HepG2 (cell line): ENCODE data around the gene ZNF575. TPM values are rescaled to one million over a fixed set of nuclear protein-coding genes. Genes with fewer than 3 reads are reported as not detected.

Experiments
- ATAC-seq: fragments of 200-7000 bp; cut with Tn5 transposase; 3 replicates; pipeline ENCODE4 v1.9.1; 2020; ENCODE audit warnings: mild to moderate bottlenecking, moderate library complexity
- BruUV-seq: library from RNA; stranded (reverse); fragments of 400-500 nt; replicated peaks from 2 replicates; lab custom pipeline; 2021; lab: Mats Ljungman, UMichigan
- CTCF ChIA-PET: fragments of 300-600 bp; formaldehyde crosslinking; extraction: SDS; loops from one replicate; lab custom pipeline; 2021; ENCODE audit warnings: low total read pairs, inconsistent platforms, low intra/inter-chr PET ratio; lab: Yijun Ruan, JAX
- POLR2A ChIA-PET: fragments of 350-600 bp; sonication (Branson Sonifier 250); formaldehyde crosslinking; loops from one replicate; lab custom pipeline; 2020; ENCODE audit warnings: antibody characterized with exemption, inconsistent platforms; lab: Yijun Ruan, JAX
- DNase-seq: peaks from one replicate; pipeline ENCODE4 v3.0.0-alpha.2; 2015; ENCODE audit warnings: low spot score
- FAIRE-seq: peaks from 3 replicates; lab custom pipeline; 2011; peaks lifted over from hg19 to GRCh38; lab: Jason Lieb, UNC
- H2AFZ ChIP-seq: one replicate; pipeline ENCODE4 v1.6.1; 2011; ENCODE audit warnings: low read length, inconsistent platforms
- H3K27ac ChIP-seq: fragments of 300-600 bp; 3 replicates; pipeline ENCODE4 v1.8.0; 2011; ENCODE audit warnings: mixed run types, mild to moderate bottlenecking, mixed read lengths, low read length, inconsistent platforms; ENCODE audit not compliant: insufficient read depth; ENCODE audit errors: extremely low read length
- H3K27me3 ChIP-seq, 2 experiments: fragments of 200-600 bp in 1 of 2; 2 replicates in 1 of 2; 3 replicates in 1 of 2; pipeline versions ENCODE4 v1.6.0 to v1.8.0; 2011; ENCODE audit warnings: low read length in 2 of 2, mild to moderate bottlenecking in 2 of 2, moderate library complexity in 2 of 2, inconsistent platforms in 1 of 2; ENCODE audit not compliant: insufficient read depth in 2 of 2, control insufficient read depth in 1 of 2
- H3K36me3 ChIP-seq, 2 experiments: fragments of 200-600 bp in 1 of 2; replicated peaks in 1 of 2; 2 replicates in 1 of 2; 3 replicates in 1 of 2; pipeline versions ENCODE4 v1.5.1 to v1.8.0; 2011; ENCODE audit warnings: low read length in 2 of 2, inconsistent platforms in 1 of 2; ENCODE audit not compliant: insufficient read depth in 2 of 2, control insufficient read depth in 1 of 2
- H3K4me1 ChIP-seq: 2 replicates; pipeline ENCODE4 v1.5.1; 2012; ENCODE audit warnings: low read length, inconsistent platforms; ENCODE audit not compliant: insufficient read depth
- H3K4me2 ChIP-seq: 2 replicates; pipeline ENCODE4 v1.6.0; 2011; ENCODE audit warnings: low read depth, low read length, inconsistent platforms
- H3K4me3 ChIP-seq, 3 experiments: fragments of 200-600 bp in 1 of 3; sonication (generic), shearing (Covaris generic) in 1 of 3; replicated peaks in 1 of 3; 2 replicates each; pipeline ENCODE4 v1.5.1; 2011 to 2016; ENCODE audit warnings: low read length in 3 of 3, inconsistent platforms in 2 of 3, low read depth in 2 of 3, mild to moderate bottlenecking in 2 of 3, control low read depth in 1 of 3, mixed read lengths in 1 of 3; ENCODE audit not compliant: insufficient read depth in 1 of 3
- H3K79me2 ChIP-seq: one replicate; pipeline ENCODE4 v1.6.1; 2011; ENCODE audit warnings: low read length, inconsistent platforms; ENCODE audit not compliant: insufficient read depth
- H3K9ac ChIP-seq: 2 replicates; pipeline ENCODE4 v1.6.0; 2011; ENCODE audit warnings: mild to moderate bottlenecking, low read depth, low read length, inconsistent platforms; ENCODE audit not compliant: insufficient read depth
- H3K9me3 ChIP-seq: 2 replicates; pipeline ENCODE4 v1.5.1; 2012; ENCODE audit warnings: mild to moderate bottlenecking, low read length
- H4K20me1 ChIP-seq: 2 replicates; pipeline ENCODE4 v1.6.0; 2011; ENCODE audit warnings: inconsistent platforms, mild to moderate bottlenecking, low read length, moderate library complexity; ENCODE audit not compliant: insufficient read depth
- ETV6 ChIP-seq: sonication (generic); formaldehyde crosslinking; conservative IDR thresholded peaks from 2 replicates; pipeline ENCODE4 v1.4.0; 2020; ENCODE audit warnings: missing genetic modification reagents
- MAFK ChIP-seq, 2 experiments: IDR thresholded peaks in 1 of 2; conservative IDR thresholded peaks in 1 of 2; 2 replicates each; pipeline ENCODE4 v1.6.1; 2011; ENCODE audit warnings: improper control_type of control experiment in 2 of 2, low read length in 2 of 2
- NPAS2 ChIP-seq: sonication (generic); formaldehyde crosslinking; IDR thresholded peaks from 2 replicates; pipeline ENCODE4 v1.8.0; 2022; ENCODE audit warnings: mild to moderate bottlenecking, missing genetic modification reagents, borderline replicate concordance
- SMAD9 ChIP-seq: sonication (generic); formaldehyde crosslinking; IDR thresholded peaks from 2 replicates; pipeline ENCODE4 v1.5.1; 2020; ENCODE audit warnings: mild to moderate bottlenecking, missing genetic modification reagents
- TGIF2 ChIP-seq: IDR thresholded peaks from 2 replicates; pipeline ENCODE4 v1.6.1; 2016; ENCODE audit warnings: control low read depth, missing compliant biosample characterization
- ZNF121 ChIP-seq: sonication (generic); formaldehyde crosslinking; IDR thresholded peaks from 2 replicates; pipeline ENCODE4 v1.5.0; 2020; ENCODE audit warnings: mild to moderate bottlenecking, missing genetic modification reagents
- ZNF644 ChIP-seq: IDR thresholded peaks from 2 replicates; pipeline ENCODE4 v1.6.1; 2016; ENCODE audit warnings: low read depth
- ZNF775 ChIP-seq: sonication (generic); formaldehyde crosslinking; IDR thresholded peaks from 2 replicates; pipeline ENCODE4 v1.4.0; 2020; ENCODE audit warnings: missing genetic modification reagents, mild to moderate bottlenecking, moderate library complexity, borderline replicate concordance
- ZNF883 ChIP-seq: sonication (generic); formaldehyde crosslinking; IDR thresholded peaks from 2 replicates; pipeline ENCODE4 v1.5.1; 2020; ENCODE audit warnings: mild to moderate bottlenecking, missing genetic modification reagents; ENCODE audit errors: not compliant biosample characterization
- whole genome bisulfite sequencing: methylation state at CpG from one replicate; pipeline ENCODE4 v1.1.6; 2017; ENCODE audit warnings: low lambda C conversion rate; 5-methylcytosine and 5-hydroxymethylcytosine counted together
- in situ Hi-C: cut with HindIII; loops from 2 replicates; pipeline ENCODE4 v1.10.0; 2017; ENCODE audit warnings: low pct_unique_long_range_greater_than_20kb; ENCODE audit not compliant: extremely low pct_ligation_motif_present
- intact Hi-C: fragments of 100-400 bp; cut with micrococcal nuclease; formaldehyde crosslinking; loops from one replicate; pipeline ENCODE4 v1.10.0; 2022; ENCODE audit not compliant: unreplicated experiment
- polyA plus RNA-seq, 8 experiments: library from polyadenylated mRNA; depleted of rRNA in 3 of 8; stranded (reverse) in 7 of 8; unstranded in 1 of 8; fragments of >200 nt; fragmentation: Illumina TruSeq in 4 of 8; extraction: Trizol in 4 of 8; gene quantifications; 2 replicates each; pipeline versions ENCODE4 v1.2.1 to v1.2.3, GENCODE V29; 2011 to 2016; ENCODE audit warnings: low read depth in 4 of 8, missing spikeins in 1 of 8, mixed read lengths in 1 of 8; ENCODE audit not compliant: insufficient read depth in 1 of 8
- total RNA-seq, 5 experiments: library from RNA; depleted of rRNA; stranded (reverse); fragments of >200 nt; fragmentation: Illumina TruSeq; extraction: Trizol; gene quantifications; 2 replicates each; pipeline ENCODE4 v1.2.3, GENCODE V29; 2016; ENCODE audit warnings: low read depth in 1 of 5
- TF ChIP-seq, protein P1 (sequence below): sonication (generic); formaldehyde crosslinking; conservative IDR thresholded peaks from 2 replicates; pipeline ENCODE4 v1.4.0; 2020; ENCODE audit warnings: missing genetic modification reagents
- TF ChIP-seq, protein P2 (sequence below): sonication (generic); formaldehyde crosslinking; conservative IDR thresholded peaks from 2 replicates; pipeline ENCODE4 v1.4.0; 2020; ENCODE audit warnings: missing genetic modification reagents
- TF ChIP-seq, protein P3 (sequence below): sonication (generic); formaldehyde crosslinking; IDR thresholded peaks from 2 replicates; pipeline ENCODE4 v1.4.0; 2020; ENCODE audit warnings: low read depth, mild to moderate bottlenecking, missing genetic modification reagents
- TF ChIP-seq, protein P4 (sequence below): sonication (generic); formaldehyde crosslinking; IDR thresholded peaks from 2 replicates; pipeline ENCODE4 v1.5.0; 2020; ENCODE audit warnings: mild to moderate bottlenecking, missing genetic modification reagents

The ZNF575 gene
- total and polyA plus RNA-seq, 2 of the 13 experiments (the other 11 are each of a cell fraction or from before 2014, with no cell fraction given) = 0.17 to 0.27 TPM

DNA sequence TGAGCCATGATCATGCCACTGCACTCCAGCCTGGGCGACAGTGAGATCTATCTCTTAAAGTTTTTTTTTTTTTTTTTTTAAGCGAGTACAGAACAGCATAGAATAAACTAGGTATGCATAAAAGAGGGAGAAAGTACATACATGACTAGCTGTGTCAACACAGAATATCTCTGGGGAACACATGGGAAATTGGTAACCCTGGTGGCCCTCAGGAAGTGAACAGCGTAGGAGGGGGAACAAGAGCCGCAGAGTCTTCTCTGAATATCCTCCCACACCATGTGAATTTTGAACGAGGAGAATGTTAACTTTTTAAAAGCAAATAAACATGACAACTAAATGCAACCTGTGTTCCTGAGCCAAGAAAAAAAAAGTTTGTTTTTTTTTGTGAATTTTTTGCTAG, 43.7 kb upstream of the ZNF575 start (continued):
- TF ChIP-seq, protein P1, sequence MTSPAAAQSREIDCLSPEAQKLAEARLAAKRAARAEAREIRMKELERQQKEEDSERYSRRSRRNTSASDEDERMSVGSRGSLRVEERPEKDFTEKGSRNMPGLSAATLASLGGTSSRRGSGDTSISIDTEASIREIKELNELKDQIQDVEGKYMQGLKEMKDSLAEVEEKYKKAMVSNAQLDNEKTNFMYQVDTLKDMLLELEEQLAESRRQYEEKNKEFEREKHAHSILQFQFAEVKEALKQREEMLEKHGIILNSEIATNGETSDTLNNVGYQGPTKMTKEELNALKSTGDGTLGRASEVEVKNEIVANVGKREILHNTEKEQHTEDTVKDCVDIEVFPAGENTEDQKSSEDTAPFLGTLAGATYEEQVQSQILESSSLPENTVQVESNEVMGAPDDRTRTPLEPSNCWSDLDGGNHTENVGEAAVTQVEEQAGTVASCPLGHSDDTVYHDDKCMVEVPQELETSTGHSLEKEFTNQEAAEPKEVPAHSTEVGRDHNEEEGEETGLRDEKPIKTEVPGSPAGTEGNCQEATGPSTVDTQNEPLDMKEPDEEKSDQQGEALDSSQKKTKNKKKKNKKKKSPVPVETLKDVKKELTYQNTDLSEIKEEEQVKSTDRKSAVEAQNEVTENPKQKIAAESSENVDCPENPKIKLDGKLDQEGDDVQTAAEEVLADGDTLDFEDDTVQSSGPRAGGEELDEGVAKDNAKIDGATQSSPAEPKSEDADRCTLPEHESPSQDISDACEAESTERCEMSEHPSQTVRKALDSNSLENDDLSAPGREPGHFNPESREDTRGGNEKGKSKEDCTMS (CRISPR knock-in tag) = no peak
- TF ChIP-seq, protein P2, sequence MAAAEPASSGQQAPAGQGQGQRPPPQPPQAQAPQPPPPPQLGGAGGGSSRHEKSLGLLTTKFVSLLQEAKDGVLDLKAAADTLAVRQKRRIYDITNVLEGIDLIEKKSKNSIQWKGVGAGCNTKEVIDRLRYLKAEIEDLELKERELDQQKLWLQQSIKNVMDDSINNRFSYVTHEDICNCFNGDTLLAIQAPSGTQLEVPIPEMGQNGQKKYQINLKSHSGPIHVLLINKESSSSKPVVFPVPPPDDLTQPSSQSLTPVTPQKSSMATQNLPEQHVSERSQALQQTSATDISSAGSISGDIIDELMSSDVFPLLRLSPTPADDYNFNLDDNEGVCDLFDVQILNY (CRISPR knock-in tag) = no peak
- TF ChIP-seq, protein P3, sequence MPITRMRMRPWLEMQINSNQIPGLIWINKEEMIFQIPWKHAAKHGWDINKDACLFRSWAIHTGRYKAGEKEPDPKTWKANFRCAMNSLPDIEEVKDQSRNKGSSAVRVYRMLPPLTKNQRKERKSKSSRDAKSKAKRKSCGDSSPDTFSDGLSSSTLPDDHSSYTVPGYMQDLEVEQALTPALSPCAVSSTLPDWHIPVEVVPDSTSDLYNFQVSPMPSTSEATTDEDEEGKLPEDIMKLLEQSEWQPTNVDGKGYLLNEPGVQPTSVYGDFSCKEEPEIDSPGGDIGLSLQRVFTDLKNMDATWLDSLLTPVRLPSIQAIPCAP (CRISPR knock-in tag) = no peak
- no peak for TF ChIP-seq SMAD9
- TF ChIP-seq MAFK (conservative IDR thresholded peaks at IDR 0.05 in 1 of 2, IDR thresholded peaks at IDR 0.05 in 1 of 2; ENCODE audit: low read length in 2 of 2) = no peak
- no peak for TF ChIP-seq TGIF2 (CRISPR knock-in tag)
- no peak for TF ChIP-seq ZNF644 (CRISPR knock-in tag)
- TF ChIP-seq ZNF883 = no peak

DNA sequence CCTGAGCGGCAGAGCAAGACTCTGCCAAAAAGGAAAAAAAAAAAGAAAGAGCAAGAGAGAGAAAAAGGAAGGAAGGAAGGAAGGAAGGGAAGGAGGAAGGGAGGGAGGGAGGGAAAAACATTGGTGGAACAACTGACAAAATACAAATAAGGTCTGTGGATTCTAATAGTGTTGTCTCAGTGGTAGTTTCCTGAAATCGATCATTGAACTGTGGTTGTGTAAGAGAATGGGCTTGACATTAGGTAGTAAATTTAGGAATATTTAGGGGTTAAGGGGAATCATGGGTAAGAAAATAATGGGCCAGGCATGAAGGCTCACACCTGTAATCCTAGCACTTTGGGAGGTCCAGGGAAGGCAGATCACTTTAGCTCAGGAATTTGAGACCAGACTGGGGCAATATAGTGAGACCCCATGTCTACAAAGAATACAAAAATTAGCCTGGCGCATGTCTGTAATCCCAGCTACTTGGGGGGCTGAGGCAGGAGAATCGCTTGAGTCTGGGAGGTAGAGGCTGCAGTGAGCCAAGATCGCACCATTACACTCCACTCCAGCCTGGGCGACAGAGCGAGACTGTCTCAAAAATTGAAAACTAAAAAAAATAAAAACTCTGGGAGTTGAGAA, 42.9 kb upstream of the ZNF575 start:
- in situ Hi-C loops = no loop called here
- ChIA-PET POLR2A (interaction anchor here (0.7 to 1.8 kb wide), 4 partner anchors 9 to 14 kb away, joined by 3 to 6 read pairs (median 4); no protein-coding TSS in a partner anchor), CTCF (no interaction called here)
- FAIRE-seq (no peak), DNase-seq (no peak), ATAC-seq (no peak)
- H3K4me2 ChIP-seq = no peak overlapping the region
- H3K9ac ChIP-seq = no peak overlapping the region
- intact Hi-C loops = no loop called here
- H3K79me2 ChIP-seq = no peaks in the 10 kb centered on the region
- peaks cover 4 to 9% of the 10 kb centered on the region in 2 experiments; a peak in 2 of 5 replicates for H3K36me3 ChIP-seq
- no peaks in the 10 kb centered on the region for H4K20me1 ChIP-seq
- H2AFZ ChIP-seq = no peak overlapping the region
- no peaks in the 10 kb centered on the region for H3K27me3 ChIP-seq
- no peaks in the 10 kb centered on the region for H3K9me3 ChIP-seq
- TF ChIP-seq ZNF775 (CRISPR knock-in tag) (no peak), NPAS2 (no peak), ZNF121 (CRISPR knock-in tag) (peak; percentile 46; the same call in 1 of the 2 replicates), ETV6 (no peak)
- TF ChIP-seq, protein P4, sequence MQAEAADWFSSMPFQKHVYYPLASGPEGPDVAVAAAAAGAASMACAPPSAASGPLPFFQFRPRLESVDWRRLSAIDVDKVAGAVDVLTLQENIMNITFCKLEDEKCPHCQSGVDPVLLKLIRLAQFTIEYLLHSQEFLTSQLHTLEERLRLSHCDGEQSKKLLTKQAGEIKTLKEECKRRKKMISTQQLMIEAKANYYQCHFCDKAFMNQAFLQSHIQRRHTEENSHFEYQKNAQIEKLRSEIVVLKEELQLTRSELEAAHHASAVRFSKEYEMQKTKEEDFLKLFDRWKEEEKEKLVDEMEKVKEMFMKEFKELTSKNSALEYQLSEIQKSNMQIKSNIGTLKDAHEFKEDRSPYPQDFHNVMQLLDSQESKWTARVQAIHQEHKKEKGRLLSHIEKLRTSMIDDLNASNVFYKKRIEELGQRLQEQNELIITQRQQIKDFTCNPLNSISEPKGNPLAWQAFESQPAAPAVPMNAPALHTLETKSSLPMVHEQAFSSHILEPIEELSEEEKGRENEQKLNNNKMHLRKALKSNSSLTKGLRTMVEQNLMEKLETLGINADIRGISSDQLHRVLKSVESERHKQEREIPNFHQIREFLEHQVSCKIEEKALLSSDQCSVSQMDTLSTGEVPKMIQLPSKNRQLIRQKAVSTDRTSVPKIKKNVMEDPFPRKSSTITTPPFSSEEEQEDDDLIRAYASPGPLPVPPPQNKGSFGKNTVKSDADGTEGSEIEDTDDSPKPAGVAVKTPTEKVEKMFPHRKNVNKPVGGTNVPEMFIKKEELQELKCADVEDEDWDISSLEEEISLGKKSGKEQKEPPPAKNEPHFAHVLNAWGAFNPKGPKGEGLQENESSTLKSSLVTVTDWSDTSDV (CRISPR knock-in tag) = no peak
- no peaks in the 10 kb centered on the region for H3K4me1 ChIP-seq
- H3K27ac ChIP-seq = no peak overlapping the region
- no TSS peak for BruUV-seq
- WGBS = 95% methylated on average over 7 of the region's 7 CpGs
- H3K4me3 ChIP-seq = no peak overlapping the region
